Brain pericyte (primary cell): Measurements from ENCODE around the gene PLAC8.
"Not testable (repeated sequence)": the region's sequence is repeated elsewhere in the genome, so short reads cannot be mapped to it uniquely, and the experiment has no call there.

Experiments
- DNase-seq: peaks from one replicate; pipeline ENCODE4 v3.0.0-alpha.2; 2012; ENCODE audit warnings: low read depth, low spot score

The PLAC8 gene

GRCh38 chr4:83114576-83114975, at the start of gene PLAC8:
Gene PLAC8, minus strand, starts transcription at chr4:83114729. Its CDS starts 6,808 bp downstream, at chr4:83107921.
- DNase-seq = no peak

GRCh38 chr4:83153417-83153816, 38.9 kb upstream of the PLAC8 start:
- DNase-seq = no peak

GRCh38 chr4:83152746-83153145, 38.2 kb upstream of the PLAC8 start:
- no peak for DNase-seq

GRCh38 chr4:83151651-83152050, 37.1 kb upstream of the PLAC8 start:
- no peak for DNase-seq

GRCh38 chr4:83150653-83151330, 36.3 kb upstream of the PLAC8 start:
- no peak for DNase-seq

GRCh38 chr4:83149865-83150652, 35.5 kb upstream of the PLAC8 start:
- DNase-seq = no peak

- no peak for DNase-seq
These were observed 32.3 kb upstream of the PLAC8 start for GRCh38 chr4:83146841-83147240.

GRCh38 chr4:83145776-83146175, 31.2 kb upstream of the PLAC8 start:
- not testable (repeated sequence) for DNase-seq

GRCh38 chr4:83139514-83140156, 25.1 kb upstream of the PLAC8 start:
- DNase-seq = no peak

- DNase-seq = no peak
These were observed 24.4 kb upstream of the PLAC8 start for GRCh38 chr4:83138946-83139345.

GRCh38 chr4:83132065-83132464, 17.5 kb upstream of the PLAC8 start:
- no peak for DNase-seq

GRCh38 chr4:83129264-83129663, 14.7 kb upstream of the PLAC8 start:
- no peak for DNase-seq

- DNase-seq = no peak
These were observed 13.9 kb upstream of the PLAC8 start for GRCh38 chr4:83128240-83128929.

- DNase-seq = no peak
These were observed 11.2 kb upstream of the PLAC8 start for GRCh38 chr4:83125738-83126141.

GRCh38 chr4:83124111-83124780, 9.7 kb upstream of the PLAC8 start:
- DNase-seq = no peak

- no peak for DNase-seq
These were observed 6.7 kb upstream of the PLAC8 start for GRCh38 chr4:83121246-83121645.

GRCh38 chr4:83118869-83119268, 4.3 kb upstream of the PLAC8 start:
- DNase-seq = no peak

- DNase-seq = no peak
These were observed 1.2 kb upstream of the PLAC8 start for GRCh38 chr4:83115656-83116285.

- no peak for DNase-seq
These were observed 471 bp upstream of the PLAC8 start for GRCh38 chr4:83115000-83115399.

GRCh38 chr4:83113429-83113786, 1.1 kb downstream of the PLAC8 start:
- DNase-seq = no peak
